ENCODE results near the gene LMNTD2.

GRCh38 chr11:592918-593317 is 32.4 kb upstream of the LMNTD2 start:
- no peak for TF ChIP-seq POLR2AphosphoS5 (IDR thresholded peaks at IDR 0.05; ENCODE audit: low read depth)
- TF ChIP-seq CTCF (IDR thresholded peaks at IDR 0.05; ENCODE audit: insufficient read depth, low read length): no peak
- no peak for TF ChIP-seq GABPA (IDR thresholded peaks at IDR 0.05; ENCODE audit: low read depth)
- TF ChIP-seq REST (IDR thresholded peaks at IDR 0.05; ENCODE audit: insufficient replicate concordance, low read depth): no peak
- TF ChIP-seq SPI1 (IDR thresholded peaks at IDR 0.05; ENCODE audit: borderline replicate concordance, low read depth): no peak
